ENCODE measurements around the gene CFAP73.

DNA sequence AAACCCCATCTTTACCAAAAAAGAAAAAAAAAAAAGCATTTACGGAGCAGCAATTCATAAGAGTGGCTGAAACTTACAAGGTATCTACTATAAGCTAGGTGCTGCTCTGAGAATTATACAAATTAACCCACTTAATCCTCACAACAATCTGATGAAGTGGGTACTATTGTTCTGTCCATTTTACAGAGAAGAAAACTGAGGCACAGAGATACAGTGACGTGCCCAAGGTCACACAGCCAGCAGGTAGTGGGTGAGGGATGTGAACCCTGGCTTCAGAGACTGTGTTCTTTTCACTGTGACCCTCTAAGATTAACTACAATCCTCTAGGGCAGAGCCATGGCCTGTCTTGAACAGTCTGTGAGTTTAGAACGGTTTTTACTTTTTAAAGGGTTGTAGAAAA lies 32.5 kb downstream of the CFAP73 start:
- TF ChIP-seq, protein P1, sequence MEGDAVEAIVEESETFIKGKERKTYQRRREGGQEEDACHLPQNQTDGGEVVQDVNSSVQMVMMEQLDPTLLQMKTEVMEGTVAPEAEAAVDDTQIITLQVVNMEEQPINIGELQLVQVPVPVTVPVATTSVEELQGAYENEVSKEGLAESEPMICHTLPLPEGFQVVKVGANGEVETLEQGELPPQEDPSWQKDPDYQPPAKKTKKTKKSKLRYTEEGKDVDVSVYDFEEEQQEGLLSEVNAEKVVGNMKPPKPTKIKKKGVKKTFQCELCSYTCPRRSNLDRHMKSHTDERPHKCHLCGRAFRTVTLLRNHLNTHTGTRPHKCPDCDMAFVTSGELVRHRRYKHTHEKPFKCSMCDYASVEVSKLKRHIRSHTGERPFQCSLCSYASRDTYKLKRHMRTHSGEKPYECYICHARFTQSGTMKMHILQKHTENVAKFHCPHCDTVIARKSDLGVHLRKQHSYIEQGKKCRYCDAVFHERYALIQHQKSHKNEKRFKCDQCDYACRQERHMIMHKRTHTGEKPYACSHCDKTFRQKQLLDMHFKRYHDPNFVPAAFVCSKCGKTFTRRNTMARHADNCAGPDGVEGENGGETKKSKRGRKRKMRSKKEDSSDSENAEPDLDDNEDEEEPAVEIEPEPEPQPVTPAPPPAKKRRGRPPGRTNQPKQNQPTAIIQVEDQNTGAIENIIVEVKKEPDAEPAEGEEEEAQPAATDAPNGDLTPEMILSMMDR (IDR thresholded peaks at IDR 0.05), result no peak
- no peak for TF ChIP-seq POLR2AphosphoS5 (IDR thresholded peaks at IDR 0.05)
- TF ChIP-seq POLR2A (IDR thresholded peaks at IDR 0.05), result no peak
- no peak for TF ChIP-seq EP300 (IDR thresholded peaks at IDR 0.05)
